OCI-LY1 (cell line): ENCODE results near the gene PCSK6.

Experiments
- H2AFZ ChIP-seq: fragments of 200-600 bp; sonication (generic), shearing (Covaris generic); 2 replicates; pipeline ENCODE4 v1.6.0; 2014; ENCODE audit warnings: antibody characterized with exemption, mild to moderate bottlenecking, low read length
- H3F3A ChIP-seq: fragments of 200-600 bp; sonication (generic), shearing (Covaris generic); 2 replicates; pipeline ENCODE4 v1.6.0; 2014; ENCODE audit warnings: mild to moderate bottlenecking, antibody characterized with exemption, low read length, moderate library complexity; ENCODE audit not compliant: insufficient read depth
- H3K27ac ChIP-seq: fragments of 200-600 bp; sonication (generic); 2 replicates; pipeline ENCODE4 v1.5.1; 2014; ENCODE audit warnings: low read length, mixed run types, mild to moderate bottlenecking, low read depth; ENCODE audit not compliant: poor library complexity, severe bottlenecking
- H3K27me3 ChIP-seq: fragments of 200-600 bp; sonication (generic); 2 replicates; pipeline ENCODE4 v1.6.0; 2014; ENCODE audit warnings: antibody characterized with exemption, mild to moderate bottlenecking, low read length, moderate library complexity; ENCODE audit not compliant: insufficient read depth
- H3K36me3 ChIP-seq: fragments of 200-600 bp; sonication (generic); 2 replicates; pipeline ENCODE4 v1.6.1; 2014; ENCODE audit warnings: mild to moderate bottlenecking, antibody characterized with exemption, low read length, moderate library complexity, mixed read lengths; ENCODE audit not compliant: insufficient read depth
- H3K4me1 ChIP-seq: fragments of 200-600 bp; sonication (generic); 2 replicates; pipeline ENCODE4 v1.5.1; 2014; ENCODE audit warnings: mild to moderate bottlenecking, low read length, moderate library complexity; ENCODE audit not compliant: insufficient read depth, severe bottlenecking
- H3K4me2 ChIP-seq: fragments of 200-600 bp; sonication (generic), shearing (Covaris generic); 2 replicates; pipeline ENCODE4 v1.6.1; 2014; ENCODE audit warnings: low read length
- H3K4me3 ChIP-seq: fragments of 200-600 bp; sonication (generic); 2 replicates; pipeline ENCODE4 v1.5.1; 2014; ENCODE audit warnings: low read length, low read depth, mild to moderate bottlenecking, mixed read lengths; ENCODE audit not compliant: poor library complexity, severe bottlenecking
- H3K79me2 ChIP-seq: fragments of 200-600 bp; shearing (Covaris generic); 2 replicates; pipeline ENCODE4 v1.6.1; 2016; ENCODE audit warnings: mixed run types, low read length, mixed read lengths; ENCODE audit not compliant: insufficient read depth
- H3K9ac ChIP-seq: fragments of 200-600 bp; sonication (generic), shearing (Covaris generic); 2 replicates; pipeline ENCODE4 v1.6.1; 2014; ENCODE audit warnings: mild to moderate bottlenecking, low read length, mixed read lengths
- H3K9me2 ChIP-seq: fragments of 200-600 bp; sonication (generic), shearing (Covaris generic); 2 replicates; pipeline ENCODE4 v1.6.1; 2014; ENCODE audit warnings: low read depth, mild to moderate bottlenecking, low read length, mixed read lengths
- H3K9me3 ChIP-seq: fragments of 200-600 bp; shearing (Covaris generic); 2 replicates; pipeline ENCODE4 v1.6.1; 2014; ENCODE audit warnings: low read length, mixed read lengths
- H4K20me1 ChIP-seq: fragments of 200-600 bp; sonication (generic), shearing (Covaris generic); 2 replicates; pipeline ENCODE4 v1.6.0; 2016; ENCODE audit warnings: mild to moderate bottlenecking, low read length; ENCODE audit not compliant: insufficient read depth
- EZH2 ChIP-seq: fragments of 200-600 bp; sonication (generic), shearing (Covaris generic); IDR thresholded peaks from 2 replicates; pipeline ENCODE4 v1.8.0; 2017; ENCODE audit warnings: borderline replicate concordance, mixed run types, mild to moderate bottlenecking, antibody characterized with exemption, low read length, moderate library complexity, mixed read lengths
- TF ChIP-seq, protein P1 (sequence below): fragments of 200-600 bp; sonication (generic), shearing (Covaris generic); IDR thresholded peaks from 2 replicates; pipeline ENCODE4 v1.5.1; 2017; ENCODE audit warnings: mild to moderate bottlenecking, antibody characterized with exemption, low read length, moderate library complexity, mixed read lengths

Gene PCSK6

DNA sequence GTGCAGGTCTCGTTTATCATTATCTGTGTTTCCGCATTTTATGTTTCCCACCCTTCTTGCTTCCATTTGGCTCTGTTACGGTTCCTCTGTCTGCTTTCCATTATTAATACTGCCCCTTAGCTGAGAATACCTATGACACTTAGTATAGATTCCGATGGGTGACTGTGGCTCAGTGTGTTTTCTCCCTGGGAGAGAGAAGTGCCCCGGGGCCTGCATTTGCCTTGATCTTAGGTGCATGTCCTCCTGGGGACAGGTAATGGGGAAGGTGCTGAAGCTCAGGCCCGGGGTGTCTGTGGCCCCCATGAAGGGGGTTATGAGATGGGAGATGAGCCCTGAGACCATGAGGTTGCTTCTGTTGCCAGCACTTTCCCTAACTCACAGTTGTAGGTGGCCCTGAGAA lies 43.4 kb upstream of the PCSK6 start:
- no peaks in the 10 kb centered on the region for H3K27me3 ChIP-seq
- H3K27ac ChIP-seq, result no peak overlapping the region

DNA sequence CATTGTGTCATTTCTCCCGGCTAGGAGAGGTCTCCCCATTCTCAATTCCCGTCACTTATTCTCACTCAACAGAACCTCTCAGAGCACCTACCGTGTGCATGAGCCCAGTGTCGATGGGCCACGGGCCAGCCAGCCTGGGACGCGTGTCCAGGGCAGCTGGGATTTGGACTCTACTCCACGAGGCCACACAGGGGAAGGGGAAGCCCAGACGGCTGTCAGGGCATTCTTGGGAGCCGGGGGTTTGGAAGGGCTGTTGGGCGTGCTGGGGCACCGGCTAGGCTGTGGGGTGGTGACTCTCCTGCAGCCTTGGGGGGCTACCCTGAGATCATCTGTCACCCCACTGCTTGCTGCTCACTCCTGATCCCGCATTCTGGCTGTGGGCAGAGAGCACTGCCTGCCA lies 41.7 kb upstream of the PCSK6 start:
- no peaks in the 10 kb centered on the region for H3K4me1 ChIP-seq

More for the DNA sequence above, 43.4 kb upstream of the PCSK6 start:
- no peak overlapping the region for H3K4me3 ChIP-seq
- no peak overlapping the region for H2AFZ ChIP-seq
- H3K36me3 ChIP-seq, result no peaks in the 10 kb centered on the region
- no peak for TF ChIP-seq EZH2
- TF ChIP-seq, protein P1, sequence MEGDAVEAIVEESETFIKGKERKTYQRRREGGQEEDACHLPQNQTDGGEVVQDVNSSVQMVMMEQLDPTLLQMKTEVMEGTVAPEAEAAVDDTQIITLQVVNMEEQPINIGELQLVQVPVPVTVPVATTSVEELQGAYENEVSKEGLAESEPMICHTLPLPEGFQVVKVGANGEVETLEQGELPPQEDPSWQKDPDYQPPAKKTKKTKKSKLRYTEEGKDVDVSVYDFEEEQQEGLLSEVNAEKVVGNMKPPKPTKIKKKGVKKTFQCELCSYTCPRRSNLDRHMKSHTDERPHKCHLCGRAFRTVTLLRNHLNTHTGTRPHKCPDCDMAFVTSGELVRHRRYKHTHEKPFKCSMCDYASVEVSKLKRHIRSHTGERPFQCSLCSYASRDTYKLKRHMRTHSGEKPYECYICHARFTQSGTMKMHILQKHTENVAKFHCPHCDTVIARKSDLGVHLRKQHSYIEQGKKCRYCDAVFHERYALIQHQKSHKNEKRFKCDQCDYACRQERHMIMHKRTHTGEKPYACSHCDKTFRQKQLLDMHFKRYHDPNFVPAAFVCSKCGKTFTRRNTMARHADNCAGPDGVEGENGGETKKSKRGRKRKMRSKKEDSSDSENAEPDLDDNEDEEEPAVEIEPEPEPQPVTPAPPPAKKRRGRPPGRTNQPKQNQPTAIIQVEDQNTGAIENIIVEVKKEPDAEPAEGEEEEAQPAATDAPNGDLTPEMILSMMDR, result no peak
- H3K9ac ChIP-seq, result no peak overlapping the region
- H3K4me1 ChIP-seq, result no peaks in the 10 kb centered on the region
- no peaks in the 10 kb centered on the region for H3K79me2 ChIP-seq
- no peaks in the 10 kb centered on the region for H4K20me1 ChIP-seq
- no peaks in the 10 kb centered on the region for H3K9me2 ChIP-seq
- no peaks in the 10 kb centered on the region for H3F3A ChIP-seq
- no peaks in the 10 kb centered on the region for H3K9me3 ChIP-seq
- no peak overlapping the region for H3K4me2 ChIP-seq

DNA sequence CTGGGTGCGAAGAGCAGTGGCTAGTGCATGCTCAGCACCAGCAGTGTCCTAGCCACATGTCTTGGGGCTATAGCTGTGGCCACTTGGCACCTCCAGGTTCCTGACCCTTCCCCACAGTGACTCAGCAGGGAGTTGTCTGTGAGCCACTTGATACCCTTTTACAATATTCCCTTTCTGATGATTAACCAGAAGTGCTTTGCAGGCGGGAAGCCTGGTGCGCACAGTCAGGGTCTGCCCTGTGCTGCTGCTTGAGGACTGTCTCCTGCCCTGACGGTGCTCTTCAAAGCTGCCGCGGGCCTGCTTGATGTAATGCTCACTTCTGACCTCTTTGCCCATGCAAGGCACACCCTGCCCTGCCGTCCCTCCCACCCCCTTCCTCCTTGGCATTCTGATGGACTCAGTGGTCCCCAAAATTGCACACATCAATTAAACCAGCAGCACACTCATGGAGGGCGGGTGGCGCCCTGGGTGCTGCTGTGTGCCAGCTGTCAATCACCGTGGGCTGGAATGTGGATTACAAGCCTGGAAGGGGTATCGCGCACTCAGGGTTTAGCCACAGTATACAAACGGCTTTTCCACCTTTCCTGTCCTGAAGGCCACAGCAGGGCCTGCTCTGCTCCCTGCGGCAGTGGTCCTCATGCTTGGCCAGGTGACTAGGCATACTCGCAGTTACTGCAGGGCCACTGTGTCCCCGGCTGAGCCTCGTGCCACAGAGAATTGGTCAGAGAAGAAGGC lies 40.9 kb upstream of the PCSK6 start:
- Histone ChIP-seq H3K27me3 (0 out of 2 replicates have a peak, but pooled peaks cover 4% of the 10 kb centered on the region), H3K79me2 (no peaks in the 10 kb centered on the region), H4K20me1 (no peaks in the 10 kb centered on the region), H3K9me3 (no peaks in the 10 kb centered on the region), H3K4me1 (no peaks in the 10 kb centered on the region), H3K4me3 (no peak overlapping the region), H3K9ac (no peak overlapping the region), H3K9me2 (no peaks in the 10 kb centered on the region), H3K36me3 (no peaks in the 10 kb centered on the region), H3F3A (no peaks in the 10 kb centered on the region), H3K27ac (no peak overlapping the region), H2AFZ (no peak overlapping the region), H3K4me2 (no peak overlapping the region)
- no peak for TF ChIP-seq EZH2
- TF ChIP-seq, protein P1, result no peak

More for the DNA sequence above, 41.7 kb upstream of the PCSK6 start:
- no peak for TF ChIP-seq EZH2
- TF ChIP-seq, protein P1, result no peak
- Histone ChIP-seq H3K27me3 (0 out of 2 replicates have a peak, but pooled peaks cover 4% of the 10 kb centered on the region), H3F3A (no peaks in the 10 kb centered on the region), H3K9ac (no peak overlapping the region), H3K9me3 (no peaks in the 10 kb centered on the region), H3K4me2 (no peak overlapping the region), H3K36me3 (no peaks in the 10 kb centered on the region), H3K9me2 (no peaks in the 10 kb centered on the region), H2AFZ (no peak overlapping the region), H3K27ac (no peak overlapping the region), H3K79me2 (no peaks in the 10 kb centered on the region), H3K4me3 (no peak overlapping the region), H4K20me1 (no peaks in the 10 kb centered on the region)
